ENCODE measurements around the gene MYPOP.

Gene MYPOP

GRCh38 chr19:45901912-45902650, at the start of gene MYPOP:
Gene MYPOP (minus strand): TSS chr19:45902613. CDS start chr19:45901773, 840 bp downstream.
- no peak for DNase-seq

GRCh38 chr19:45947926-45948325, 45.5 kb upstream of the MYPOP start:
- DNase-seq = no peak

GRCh38 chr19:45940515-45940805, 38.0 kb upstream of the MYPOP start:
- DNase-seq = no peak

GRCh38 chr19:45939792-45940514, 37.5 kb upstream of the MYPOP start:
- DNase-seq = no peak

- DNase-seq = no peak
Observed at GRCh38 chr19:45938733-45939319, 36.4 kb upstream of the MYPOP start.

GRCh38 chr19:45935267-45935666, 32.9 kb upstream of the MYPOP start:
- DNase-seq = no peak

GRCh38 chr19:45934551-45935230, 32.3 kb upstream of the MYPOP start:
- no peak for DNase-seq

GRCh38 chr19:45933759-45934158, 31.3 kb upstream of the MYPOP start:
- no peak for DNase-seq

GRCh38 chr19:45931055-45931454, 28.6 kb upstream of the MYPOP start:
- no peak for DNase-seq

GRCh38 chr19:45929247-45929646, 26.8 kb upstream of the MYPOP start:
- DNase-seq = no peak

- peak; percentile 77 to 82 for DNase-seq
Observed at GRCh38 chr19:45927565-45928261, 25.3 kb upstream of the MYPOP start.

- DNase-seq = no peak
Observed at GRCh38 chr19:45924891-45925447, 22.6 kb upstream of the MYPOP start.

- peak; percentile 17 to 26 for DNase-seq
Observed at GRCh38 chr19:45922281-45922680, 19.9 kb upstream of the MYPOP start.

- DNase-seq = peak in 1 of 2 experiments; percentile 6
Observed at GRCh38 chr19:45920458-45920857, 18.0 kb upstream of the MYPOP start.

GRCh38 chr19:45919678-45920077, 17.3 kb upstream of the MYPOP start:
- DNase-seq = no peak

- DNase-seq = no peak
Observed at GRCh38 chr19:45918721-45919120, 16.3 kb upstream of the MYPOP start.

GRCh38 chr19:45917421-45918091, 15.1 kb upstream of the MYPOP start:
- no peak for DNase-seq

- DNase-seq = no peak
Observed at GRCh38 chr19:45913874-45914830, 11.7 kb upstream of the MYPOP start, which contains the start of gene NANOS2. Gene NANOS2 (minus strand): TSS chr19:45914778. CDS start chr19:45914693, 85 bp downstream.

- no peak for DNase-seq
Observed at GRCh38 chr19:45911291-45911690, 8.9 kb upstream of the MYPOP start.

GRCh38 chr19:45908956-45909355, 6.5 kb upstream of the MYPOP start:
- DNase-seq = no peak

- DNase-seq = no peak
Observed at GRCh38 chr19:45906221-45906620, 3.8 kb upstream of the MYPOP start.

Measured in AML-193 (cell line).